HUES6 (cell line): ENCODE data around the gene FZR1.

ENCODE experiments used
- H3K27ac ChIP-seq: 2 replicates; pipeline ENCODE4 v1.7.0; 2013; ENCODE audit warnings: low read depth, mild to moderate bottlenecking, low read length, inconsistent platforms
- H3K27me3 ChIP-seq: 2 replicates; pipeline ENCODE4 v1.6.1; 2013; ENCODE audit warnings: low read length; ENCODE audit not compliant: control insufficient read depth, insufficient read depth
- H3K36me3 ChIP-seq: 2 replicates; pipeline ENCODE4 v1.6.1; 2013; ENCODE audit warnings: low read length; ENCODE audit not compliant: control insufficient read depth, insufficient read depth
- H3K4me1 ChIP-seq: 2 replicates; pipeline ENCODE4 v1.6.1; 2013; ENCODE audit warnings: low read length; ENCODE audit not compliant: control insufficient read depth, insufficient read depth
- H3K4me3 ChIP-seq: 2 replicates; pipeline ENCODE4 v1.5.1; 2013; ENCODE audit warnings: low read depth, low read length
- H3K9ac ChIP-seq: one replicate; pipeline ENCODE4 v1.6.1; 2013; ENCODE audit warnings: mild to moderate bottlenecking, low read length
- H3K9me3 ChIP-seq: 2 replicates; pipeline ENCODE4 v1.6.1; 2013; ENCODE audit warnings: low read depth, low read length; ENCODE audit not compliant: control insufficient read depth, insufficient read depth

FZR1 gene

DNA sequence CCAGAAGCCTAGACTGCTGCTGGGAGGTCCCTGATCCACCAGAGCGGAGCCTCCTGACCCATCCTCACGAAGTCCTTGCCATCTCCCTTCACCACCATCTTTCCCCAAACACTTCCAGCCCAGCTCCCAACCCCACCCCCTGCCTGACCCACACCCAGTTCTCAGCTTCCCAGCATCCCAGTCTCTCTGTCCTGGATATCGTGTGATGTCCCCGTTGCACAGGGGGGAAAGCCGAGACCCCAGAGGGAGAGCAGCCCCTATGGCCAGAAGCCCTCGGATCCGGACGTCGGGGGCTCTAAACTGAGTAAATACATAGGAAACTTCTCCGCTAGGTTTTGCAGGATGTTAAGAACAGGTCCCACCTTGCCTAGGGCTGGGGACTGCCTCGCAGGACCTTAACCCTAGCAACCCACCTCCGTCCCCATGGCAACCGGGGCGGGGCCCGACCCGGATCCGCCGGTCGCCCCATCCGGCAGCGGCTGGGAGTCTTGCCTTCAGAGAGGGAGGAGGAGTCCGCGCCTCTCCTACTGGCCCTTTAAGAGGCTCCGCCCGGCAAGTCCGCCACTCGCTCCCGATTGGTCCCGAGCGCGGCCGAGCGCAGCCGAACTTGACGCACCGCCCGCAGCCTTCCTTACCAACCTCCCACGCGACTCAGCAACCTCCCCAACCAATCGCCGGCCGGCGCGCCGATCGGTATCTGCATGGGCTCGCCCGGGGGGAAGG, 66.2 kb downstream of the FZR1 start:
- H3K4me1 ChIP-seq = peaks cover 8% of the 10 kb centered on the region
- H3K27me3 ChIP-seq = no peaks in the 10 kb centered on the region
- peak overlapping the region; percentile 37 for H3K4me3 ChIP-seq
- H3K36me3 ChIP-seq = 0 out of 2 replicates have a peak, but pooled peaks cover 2% of the 10 kb centered on the region
- no peaks in the 10 kb centered on the region for H3K9me3 ChIP-seq
- no peak overlapping the region for H3K27ac ChIP-seq
- no peak overlapping the region for H3K9ac ChIP-seq

- Histone ChIP-seq H3K9me3 (no peaks in the 10 kb centered on the region), H3K9ac (peak within 1 kb of the TSS; percentile 68), H3K4me3 (peak within 1 kb of the TSS; percentile 93), H3K4me1 (peaks cover 8% of the 10 kb centered on the region), H3K27ac (peak within 1 kb of the TSS; percentile 70; the same call in 1 of the 2 replicates), H3K27me3 (no peaks in the 10 kb centered on the region), H3K36me3 (0 out of 2 replicates have a peak, but pooled peaks cover 2% of the 10 kb centered on the region)
These were observed 66.7 kb downstream of the FZR1 start, which contains the start of gene HMG20B for GRCh38 chr19:3572855-3573161. Gene HMG20B (plus strand): TSS chr19:3572944. CDS start chr19:3573310, 366 bp downstream.

- H3K9ac ChIP-seq = peak overlapping the region; percentile 68
- peaks cover 8% of the 10 kb centered on the region for H3K4me1 ChIP-seq
- no peaks in the 10 kb centered on the region for H3K9me3 ChIP-seq
- 0 out of 2 replicates have a peak, but pooled peaks cover 2% of the 10 kb centered on the region for H3K36me3 ChIP-seq
- no peaks in the 10 kb centered on the region for H3K27me3 ChIP-seq
- peak overlapping the region; percentile 93 for H3K4me3 ChIP-seq
- H3K27ac ChIP-seq = peak overlapping the region; percentile 70; the same call in 1 of the 2 replicates
These were observed 67.2 kb downstream of the FZR1 start for GRCh38 chr19:3573162-3573857.

GRCh38 chr19:3573858-3574637, 67.9 kb downstream of the FZR1 start:
- Histone ChIP-seq H3K27ac (no peak overlapping the region), H3K9ac (peak overlapping the region; percentile 32)

DNA sequence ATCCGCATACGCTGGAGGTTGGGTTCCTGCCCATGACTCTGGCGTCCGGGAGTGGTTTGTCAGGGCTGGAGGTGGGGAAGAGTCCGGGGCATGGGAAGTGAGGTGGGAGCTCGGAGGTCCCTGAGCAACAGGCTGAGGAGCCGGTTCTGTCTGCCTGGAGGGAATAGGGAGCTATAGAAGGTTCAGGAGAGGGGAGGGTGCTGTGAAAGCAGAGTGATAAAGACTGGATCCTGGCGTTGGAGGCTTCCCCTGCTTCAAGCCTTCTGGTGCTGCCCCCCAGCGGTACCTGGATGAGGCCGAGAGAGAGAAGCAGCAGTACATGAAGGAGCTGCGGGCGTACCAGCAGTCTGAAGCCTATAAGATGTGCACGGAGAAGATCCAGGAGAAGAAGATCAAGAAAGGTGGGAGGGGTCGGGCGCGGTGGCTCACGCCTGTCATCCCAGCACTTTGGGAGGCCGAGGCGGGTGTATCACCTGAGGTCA, 69.2 kb downstream of the FZR1 start:
- Histone ChIP-seq H3K9me3 (no peaks in the 10 kb centered on the region), H3K4me3 (no peak overlapping the region), H3K36me3 (0 out of 2 replicates have a peak, but pooled peaks cover 2% of the 10 kb centered on the region), H3K27me3 (no peaks in the 10 kb centered on the region), H3K4me1 (peaks cover 8% of the 10 kb centered on the region), H3K9ac (no peak overlapping the region), H3K27ac (no peak overlapping the region)

More at GRCh38 chr19:3573858-3574637, 67.9 kb downstream of the FZR1 start:
- Histone ChIP-seq H3K4me1 (peaks cover 8% of the 10 kb centered on the region), H3K36me3 (0 out of 2 replicates have a peak, but pooled peaks cover 2% of the 10 kb centered on the region), H3K9me3 (no peaks in the 10 kb centered on the region), H3K4me3 (peak overlapping the region; percentile 93), H3K27me3 (no peaks in the 10 kb centered on the region)

DNA sequence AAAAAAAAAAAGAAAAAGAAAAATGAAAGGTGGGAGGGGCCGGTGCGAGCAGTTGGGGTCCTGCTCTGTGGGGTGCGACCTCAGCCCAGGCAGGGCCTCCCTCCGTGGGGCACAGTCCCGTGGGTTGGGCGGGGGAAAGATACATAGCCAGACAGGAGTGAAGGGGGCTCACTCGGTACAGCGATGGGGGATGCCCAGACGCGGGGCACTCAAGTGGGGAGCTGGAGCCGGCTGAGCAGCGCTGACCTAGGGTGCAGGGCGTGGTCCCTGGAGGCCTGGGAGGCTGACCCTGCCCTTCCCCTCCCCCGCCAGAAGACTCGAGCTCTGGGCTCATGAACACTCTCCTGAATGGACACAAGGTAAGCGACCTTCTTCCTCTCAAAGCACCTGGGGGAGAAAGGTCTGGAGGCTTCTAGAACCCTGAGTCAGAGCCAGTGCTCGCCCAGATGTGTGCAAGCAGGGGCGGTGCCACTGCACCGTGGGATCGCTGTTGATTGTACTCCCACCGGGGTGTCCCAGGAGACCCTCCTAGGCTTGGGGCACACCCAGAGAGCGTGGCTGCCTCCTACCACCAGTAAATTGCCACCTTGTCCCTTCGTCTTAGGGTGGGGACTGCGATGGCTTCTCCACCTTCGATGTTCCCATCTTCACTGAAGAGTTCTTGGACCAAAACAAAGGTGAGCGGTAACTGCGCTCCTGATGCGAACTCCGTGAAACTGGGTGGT, 70.0 kb downstream of the FZR1 start:
- Histone ChIP-seq H3K9ac (peak overlapping the region; percentile 25), H3K4me3 (peak overlapping the region; percentile 65), H3K4me1 (peaks cover 8% of the 10 kb centered on the region), H3K9me3 (no peaks in the 10 kb centered on the region), H3K36me3 (0 out of 2 replicates have a peak, but pooled peaks cover 2% of the 10 kb centered on the region), H3K27me3 (no peaks in the 10 kb centered on the region), H3K27ac (no peak overlapping the region)

- Histone ChIP-seq H3K27me3 (no peaks in the 10 kb centered on the region), H3K4me3 (peak overlapping the region; percentile 65), H3K4me1 (peaks cover 8% of the 10 kb centered on the region), H3K36me3 (0 out of 2 replicates have a peak, but pooled peaks cover 2% of the 10 kb centered on the region), H3K27ac (no peak overlapping the region), H3K9me3 (no peaks in the 10 kb centered on the region), H3K9ac (peak overlapping the region; percentile 25)
These were observed 70.8 kb downstream of the FZR1 start for GRCh38 chr19:3576696-3577443.

DNA sequence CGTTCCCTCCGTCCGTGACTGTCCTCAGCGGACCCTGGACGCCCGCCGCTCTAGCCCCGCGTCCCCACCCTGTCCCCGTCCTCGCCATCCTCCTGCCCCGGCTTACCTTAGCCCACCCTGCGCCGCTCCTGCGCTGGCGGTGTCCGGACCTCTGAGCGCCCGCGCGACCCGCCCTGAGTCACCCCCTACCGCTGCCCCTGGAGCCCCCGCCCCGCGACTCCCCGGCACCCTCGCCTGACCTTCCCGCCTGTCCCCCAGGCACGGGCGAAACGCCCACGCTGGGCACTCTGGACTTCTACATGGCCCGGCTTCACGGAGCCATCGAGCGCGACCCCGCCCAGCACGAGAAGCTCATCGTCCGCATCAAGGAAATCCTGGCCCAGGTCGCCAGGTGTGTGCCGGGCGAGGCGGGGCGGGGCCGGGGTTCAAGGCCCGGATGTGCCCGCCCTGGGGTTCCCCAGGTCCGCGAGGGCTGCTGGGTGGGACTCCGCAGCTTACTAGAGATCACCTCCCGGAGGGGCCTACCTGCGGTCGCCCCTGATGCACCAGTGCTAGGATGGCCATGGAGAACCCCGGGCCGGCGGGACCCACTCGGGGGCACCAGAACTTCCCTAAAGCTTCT, 71.7 kb downstream of the FZR1 start:
- Histone ChIP-seq H3K4me3 (peak overlapping the region; percentile 53; the same call in 1 of the 2 replicates), H3K9ac (no peak overlapping the region), H3K27ac (no peak overlapping the region), H3K4me1 (peaks cover 8% of the 10 kb centered on the region), H3K36me3 (0 out of 2 replicates have a peak, but pooled peaks cover 2% of the 10 kb centered on the region), H3K9me3 (no peaks in the 10 kb centered on the region), H3K27me3 (peaks cover 4% of the 10 kb centered on the region)

DNA sequence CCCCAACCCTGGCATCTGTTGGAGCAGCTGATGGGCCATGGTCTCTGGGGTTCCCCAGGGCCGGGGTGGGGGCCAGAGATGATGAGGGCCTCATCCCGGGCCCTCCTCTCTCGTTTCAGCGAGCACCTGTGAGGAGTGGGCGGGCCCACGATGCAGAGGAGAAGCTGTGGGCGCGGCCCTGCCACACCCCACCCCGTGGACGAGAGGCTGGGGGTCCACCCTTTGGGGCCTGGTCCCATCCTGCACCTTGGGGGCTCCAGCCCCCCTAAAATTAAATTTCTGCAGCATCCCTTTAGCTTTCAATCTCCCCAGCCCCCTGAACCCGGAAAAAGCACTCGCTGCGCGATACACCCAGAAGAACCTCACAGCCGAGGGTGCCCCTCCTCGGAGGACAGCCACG, 72.3 kb downstream of the FZR1 start:
- Histone ChIP-seq H3K9ac (no peak overlapping the region), H3K4me3 (peak overlapping the region; percentile 53; the same call in 1 of the 2 replicates), H3K4me1 (peaks cover 8% of the 10 kb centered on the region), H3K27ac (no peak overlapping the region), H3K36me3 (0 out of 2 replicates have a peak, but pooled peaks cover 2% of the 10 kb centered on the region), H3K27me3 (peaks cover 5% of the 10 kb centered on the region), H3K9me3 (no peaks in the 10 kb centered on the region)
